Measurements from ENCODE around the gene GPS1.

The GPS1 gene

DNA sequence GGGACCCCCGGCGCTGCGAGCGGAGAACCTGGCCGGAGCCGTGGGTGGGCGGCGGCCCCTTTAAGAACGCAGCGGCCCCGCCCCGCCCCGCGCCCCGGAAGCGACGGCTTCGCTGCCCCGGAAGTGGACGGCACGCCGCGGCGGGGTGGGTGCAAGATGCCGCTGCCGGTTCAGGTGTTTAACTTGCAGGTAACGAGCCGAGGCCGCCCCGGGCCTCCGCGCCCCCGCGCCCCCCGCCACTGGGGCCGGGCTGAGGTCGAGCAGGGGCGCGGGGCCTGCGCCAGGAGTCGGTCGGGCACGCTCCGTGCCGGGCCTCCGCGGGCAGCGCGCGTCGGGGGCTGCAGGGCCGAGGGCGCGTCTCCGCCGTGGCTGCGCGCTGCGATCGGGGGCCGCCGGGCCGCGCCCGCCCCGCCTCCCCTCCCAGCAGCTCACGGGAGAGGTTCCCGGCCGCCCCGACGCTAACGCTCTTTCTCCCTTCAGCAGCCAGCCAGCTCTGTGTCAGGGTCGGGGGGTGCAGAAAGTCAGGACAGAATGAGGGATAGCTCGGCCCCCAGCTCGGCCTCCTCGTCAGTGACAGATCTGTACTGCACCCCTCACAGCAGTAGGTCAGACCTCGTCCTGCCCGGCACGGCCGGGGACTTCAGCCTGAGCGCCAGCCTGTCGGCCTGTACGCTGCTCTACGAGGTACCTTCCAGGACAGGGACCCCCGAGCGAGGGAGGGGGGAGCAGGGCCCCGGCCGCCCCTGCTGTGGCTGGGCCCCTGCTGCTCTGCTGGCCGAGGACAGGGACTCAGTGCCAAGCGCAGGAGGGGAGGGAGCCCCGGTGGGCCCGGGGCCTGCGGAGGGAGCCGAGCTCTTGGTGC is at the start of gene GPS1, which contains the start of gene RFNG:
GPS1 (plus strand) TSS at position 123 of the 862 bp plus-strand sequence; CDS start at position 157, 34 bp downstream.
RFNG (minus strand) TSS at position 36 of the 862 bp plus-strand sequence. CDS start 45 bp downstream, outside the sequence.
- TF ChIP-seq, protein P1, sequence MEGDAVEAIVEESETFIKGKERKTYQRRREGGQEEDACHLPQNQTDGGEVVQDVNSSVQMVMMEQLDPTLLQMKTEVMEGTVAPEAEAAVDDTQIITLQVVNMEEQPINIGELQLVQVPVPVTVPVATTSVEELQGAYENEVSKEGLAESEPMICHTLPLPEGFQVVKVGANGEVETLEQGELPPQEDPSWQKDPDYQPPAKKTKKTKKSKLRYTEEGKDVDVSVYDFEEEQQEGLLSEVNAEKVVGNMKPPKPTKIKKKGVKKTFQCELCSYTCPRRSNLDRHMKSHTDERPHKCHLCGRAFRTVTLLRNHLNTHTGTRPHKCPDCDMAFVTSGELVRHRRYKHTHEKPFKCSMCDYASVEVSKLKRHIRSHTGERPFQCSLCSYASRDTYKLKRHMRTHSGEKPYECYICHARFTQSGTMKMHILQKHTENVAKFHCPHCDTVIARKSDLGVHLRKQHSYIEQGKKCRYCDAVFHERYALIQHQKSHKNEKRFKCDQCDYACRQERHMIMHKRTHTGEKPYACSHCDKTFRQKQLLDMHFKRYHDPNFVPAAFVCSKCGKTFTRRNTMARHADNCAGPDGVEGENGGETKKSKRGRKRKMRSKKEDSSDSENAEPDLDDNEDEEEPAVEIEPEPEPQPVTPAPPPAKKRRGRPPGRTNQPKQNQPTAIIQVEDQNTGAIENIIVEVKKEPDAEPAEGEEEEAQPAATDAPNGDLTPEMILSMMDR (conservative IDR thresholded peaks at IDR 0.05; ENCODE audit: low read length): no peak
- no peak for TF ChIP-seq EZH2phosphoT487 (IDR thresholded peaks at IDR 0.05; ENCODE audit: borderline replicate concordance)
- Histone ChIP-seq H3K36me3 (ENCODE audit: insufficient read depth, low read length) (peaks cover 11% of the 10 kb centered on the region; the same call in 1 of the 2 replicates), H3K4me1 (ENCODE audit: insufficient read depth, low read length, poor library complexity, severe bottlenecking) (peaks cover 21% of the 10 kb centered on the region)

DNA sequence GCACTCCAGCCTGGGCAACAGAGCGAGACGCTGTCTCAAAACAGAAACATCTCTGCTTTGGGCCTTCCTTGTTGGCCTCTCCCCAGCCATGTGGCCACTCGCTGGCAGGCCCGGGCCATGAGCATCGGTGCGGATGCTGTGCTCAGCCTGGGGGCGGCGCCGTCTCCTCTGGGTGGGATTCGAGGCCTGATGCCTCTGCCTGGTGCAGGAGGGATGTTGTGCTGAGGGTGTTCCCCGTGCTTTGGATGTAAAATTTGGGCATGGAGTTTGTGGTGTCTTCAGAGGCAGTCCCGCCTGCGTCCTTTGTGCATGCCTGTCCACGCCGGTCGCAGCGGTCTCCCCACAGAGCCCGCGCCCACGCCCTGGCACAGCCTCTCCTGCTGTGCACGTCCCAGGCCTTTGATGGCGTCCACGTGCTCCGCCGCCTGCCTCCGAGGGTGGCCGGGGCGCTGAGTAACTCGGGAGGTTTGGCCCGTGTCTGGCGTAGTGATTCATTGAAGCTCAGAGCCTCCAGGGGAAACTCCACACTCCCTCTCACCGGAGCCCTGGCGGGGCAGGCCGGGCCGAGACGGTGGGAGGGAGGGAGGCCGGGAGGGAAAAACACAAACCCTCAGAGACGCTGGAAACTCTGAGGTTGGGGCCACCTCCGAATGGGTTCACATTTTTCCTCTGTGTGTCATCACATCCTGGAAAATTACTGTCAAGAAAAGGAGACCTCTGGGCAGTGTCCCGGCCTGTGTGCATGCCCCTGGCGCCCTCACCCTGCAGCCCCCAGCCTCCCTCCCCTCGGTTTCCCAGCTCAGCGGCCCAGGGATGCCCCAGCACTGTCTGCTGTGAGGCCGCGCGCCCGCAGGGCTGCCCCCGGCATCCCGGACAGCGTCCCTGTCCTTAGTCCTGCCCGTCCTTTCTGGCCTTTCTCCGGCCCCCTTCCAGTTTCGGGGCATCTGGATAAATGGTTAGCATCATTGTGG is 48.0 kb upstream of the GPS1 start:
- Histone ChIP-seq H3K4me1 (ENCODE audit: insufficient read depth, low read length, poor library complexity, severe bottlenecking) (no peaks in the 10 kb centered on the region), H3K9ac (ENCODE audit: low read depth, low read length, poor library complexity, severe bottlenecking) (no peak overlapping the region)

More for the DNA sequence above, at the start of gene GPS1, which contains the start of gene RFNG:
- peaks cover 11% of the 10 kb centered on the region for H4K20me1 ChIP-seq (ENCODE audit: insufficient read depth, low read length, poor library complexity, severe bottlenecking)
- no peaks in the 10 kb centered on the region for H3K9me2 ChIP-seq (replicated peaks; ENCODE audit: low read depth, low read length)
- no peak within 1 kb of the TSS; the same call in 1 of the 2 replicates for H2AFZ ChIP-seq (ENCODE audit: low read length)
- peak within 1 kb of the TSS; percentile 83 for H3K4me2 ChIP-seq (ENCODE audit: low read depth, low read length, poor library complexity, severe bottlenecking)
- H3K27me3 ChIP-seq (ENCODE audit: insufficient read depth, low read length, poor library complexity, severe bottlenecking): no peaks in the 10 kb centered on the region
- H3K4me3 ChIP-seq (ENCODE audit: low read length, poor library complexity, severe bottlenecking): peak within 1 kb of the TSS; percentile 93
- peak within 1 kb of the TSS; percentile 75 for H3K9ac ChIP-seq (ENCODE audit: low read depth, low read length, poor library complexity, severe bottlenecking)
- no peaks in the 10 kb centered on the region for H3K9me3 ChIP-seq (ENCODE audit: insufficient read depth, low read depth, low read length)
- H3K79me2 ChIP-seq (ENCODE audit: insufficient read depth, low read length): peaks cover 28% of the 10 kb centered on the region
- H3F3A ChIP-seq (ENCODE audit: low read depth): no peaks in the 10 kb centered on the region

More for the DNA sequence above, 48.0 kb upstream of the GPS1 start:
- H3K4me2 ChIP-seq (ENCODE audit: low read depth, low read length, poor library complexity, severe bottlenecking): no peak overlapping the region
- no peak overlapping the region for H2AFZ ChIP-seq (ENCODE audit: low read length)
- H3K79me2 ChIP-seq (ENCODE audit: insufficient read depth, low read length): no peaks in the 10 kb centered on the region
- no peak for TF ChIP-seq EZH2phosphoT487 (IDR thresholded peaks at IDR 0.05; ENCODE audit: borderline replicate concordance)
- TF ChIP-seq, protein P1 (conservative IDR thresholded peaks at IDR 0.05; ENCODE audit: low read length): no peak
- H3K4me3 ChIP-seq (ENCODE audit: low read length, poor library complexity, severe bottlenecking): no peak overlapping the region
- H3F3A ChIP-seq (ENCODE audit: low read depth): no peaks in the 10 kb centered on the region
- H3K36me3 ChIP-seq (ENCODE audit: insufficient read depth, low read length): no peaks in the 10 kb centered on the region
- H3K9me3 ChIP-seq (ENCODE audit: insufficient read depth, low read depth, low read length): no peaks in the 10 kb centered on the region
- H3K9me2 ChIP-seq (replicated peaks; ENCODE audit: low read depth, low read length): no peaks in the 10 kb centered on the region
- no peaks in the 10 kb centered on the region for H4K20me1 ChIP-seq (ENCODE audit: insufficient read depth, low read length, poor library complexity, severe bottlenecking)
- H3K27me3 ChIP-seq (ENCODE audit: insufficient read depth, low read length, poor library complexity, severe bottlenecking): no peaks in the 10 kb centered on the region
